HepG2 (cell line): ENCODE results near the gene MYL11. TPM values are rescaled to one million over a fixed set of nuclear protein-coding genes. Genes with fewer than 3 reads are reported as not detected.

ENCODE experiments used
- HMGXB3 ChIP-seq: sonication (generic); formaldehyde crosslinking; IDR thresholded peaks from 2 replicates; pipeline ENCODE4 v1.4.0; 2020; ENCODE audit warnings: missing genetic modification reagents, borderline replicate concordance
- ZNF124 ChIP-seq: sonication (generic); formaldehyde crosslinking; IDR thresholded peaks from 2 replicates; pipeline ENCODE4 v1.4.0; 2020; ENCODE audit warnings: missing genetic modification reagents
- polyA plus RNA-seq, 8 experiments: library from polyadenylated mRNA; depleted of rRNA in 3 of 8; stranded (reverse) in 7 of 8; unstranded in 1 of 8; fragments of >200 nt; fragmentation: Illumina TruSeq in 4 of 8; extraction: Trizol in 4 of 8; gene quantifications; 2 replicates each; pipeline versions ENCODE4 v1.2.1 to v1.2.3, GENCODE V29; 2011 to 2016; ENCODE audit warnings: low read depth in 4 of 8, missing spikeins in 1 of 8, mixed read lengths in 1 of 8; ENCODE audit not compliant: insufficient read depth in 1 of 8
- total RNA-seq, 5 experiments: library from RNA; depleted of rRNA; stranded (reverse); fragments of >200 nt; fragmentation: Illumina TruSeq; extraction: Trizol; gene quantifications; 2 replicates each; pipeline ENCODE4 v1.2.3, GENCODE V29; 2016; ENCODE audit warnings: low read depth in 1 of 5
- TF ChIP-seq, protein P1 (sequence below): sonication (generic); formaldehyde crosslinking; IDR thresholded peaks from 2 replicates; pipeline ENCODE4 v1.5.0; 2020; ENCODE audit warnings: mild to moderate bottlenecking, missing genetic modification reagents, moderate library complexity
- TF ChIP-seq, protein P2 (sequence below), 2 experiments: fragments of 450-650 bp in 1 of 2; sonication (generic) in 1 of 2; formaldehyde crosslinking in 1 of 2; IDR thresholded peaks; 2 replicates each; pipeline versions ENCODE4 v1.6.1 to v1.8.0; 2016 to 2022; ENCODE audit warnings: antibody characterized with exemption in 1 of 2, mild to moderate bottlenecking in 1 of 2, missing genetic modification reagents in 1 of 2

Gene MYL11
- total and polyA plus RNA-seq, 2 of the 13 experiments (the other 11 are each of a cell fraction or from before 2014, with no cell fraction given): not detected

GRCh38 chr16:30375864-30376263, 1.3 kb downstream of the MYL11 start (continued):
- TF ChIP-seq, protein P1, sequence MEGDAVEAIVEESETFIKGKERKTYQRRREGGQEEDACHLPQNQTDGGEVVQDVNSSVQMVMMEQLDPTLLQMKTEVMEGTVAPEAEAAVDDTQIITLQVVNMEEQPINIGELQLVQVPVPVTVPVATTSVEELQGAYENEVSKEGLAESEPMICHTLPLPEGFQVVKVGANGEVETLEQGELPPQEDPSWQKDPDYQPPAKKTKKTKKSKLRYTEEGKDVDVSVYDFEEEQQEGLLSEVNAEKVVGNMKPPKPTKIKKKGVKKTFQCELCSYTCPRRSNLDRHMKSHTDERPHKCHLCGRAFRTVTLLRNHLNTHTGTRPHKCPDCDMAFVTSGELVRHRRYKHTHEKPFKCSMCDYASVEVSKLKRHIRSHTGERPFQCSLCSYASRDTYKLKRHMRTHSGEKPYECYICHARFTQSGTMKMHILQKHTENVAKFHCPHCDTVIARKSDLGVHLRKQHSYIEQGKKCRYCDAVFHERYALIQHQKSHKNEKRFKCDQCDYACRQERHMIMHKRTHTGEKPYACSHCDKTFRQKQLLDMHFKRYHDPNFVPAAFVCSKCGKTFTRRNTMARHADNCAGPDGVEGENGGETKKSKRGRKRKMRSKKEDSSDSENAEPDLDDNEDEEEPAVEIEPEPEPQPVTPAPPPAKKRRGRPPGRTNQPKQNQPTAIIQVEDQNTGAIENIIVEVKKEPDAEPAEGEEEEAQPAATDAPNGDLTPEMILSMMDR (CRISPR knock-in tag): no peak
- TF ChIP-seq HMGXB3 (CRISPR knock-in tag) (no peak), ZNF124 (no peak)
- TF ChIP-seq, protein P2, sequence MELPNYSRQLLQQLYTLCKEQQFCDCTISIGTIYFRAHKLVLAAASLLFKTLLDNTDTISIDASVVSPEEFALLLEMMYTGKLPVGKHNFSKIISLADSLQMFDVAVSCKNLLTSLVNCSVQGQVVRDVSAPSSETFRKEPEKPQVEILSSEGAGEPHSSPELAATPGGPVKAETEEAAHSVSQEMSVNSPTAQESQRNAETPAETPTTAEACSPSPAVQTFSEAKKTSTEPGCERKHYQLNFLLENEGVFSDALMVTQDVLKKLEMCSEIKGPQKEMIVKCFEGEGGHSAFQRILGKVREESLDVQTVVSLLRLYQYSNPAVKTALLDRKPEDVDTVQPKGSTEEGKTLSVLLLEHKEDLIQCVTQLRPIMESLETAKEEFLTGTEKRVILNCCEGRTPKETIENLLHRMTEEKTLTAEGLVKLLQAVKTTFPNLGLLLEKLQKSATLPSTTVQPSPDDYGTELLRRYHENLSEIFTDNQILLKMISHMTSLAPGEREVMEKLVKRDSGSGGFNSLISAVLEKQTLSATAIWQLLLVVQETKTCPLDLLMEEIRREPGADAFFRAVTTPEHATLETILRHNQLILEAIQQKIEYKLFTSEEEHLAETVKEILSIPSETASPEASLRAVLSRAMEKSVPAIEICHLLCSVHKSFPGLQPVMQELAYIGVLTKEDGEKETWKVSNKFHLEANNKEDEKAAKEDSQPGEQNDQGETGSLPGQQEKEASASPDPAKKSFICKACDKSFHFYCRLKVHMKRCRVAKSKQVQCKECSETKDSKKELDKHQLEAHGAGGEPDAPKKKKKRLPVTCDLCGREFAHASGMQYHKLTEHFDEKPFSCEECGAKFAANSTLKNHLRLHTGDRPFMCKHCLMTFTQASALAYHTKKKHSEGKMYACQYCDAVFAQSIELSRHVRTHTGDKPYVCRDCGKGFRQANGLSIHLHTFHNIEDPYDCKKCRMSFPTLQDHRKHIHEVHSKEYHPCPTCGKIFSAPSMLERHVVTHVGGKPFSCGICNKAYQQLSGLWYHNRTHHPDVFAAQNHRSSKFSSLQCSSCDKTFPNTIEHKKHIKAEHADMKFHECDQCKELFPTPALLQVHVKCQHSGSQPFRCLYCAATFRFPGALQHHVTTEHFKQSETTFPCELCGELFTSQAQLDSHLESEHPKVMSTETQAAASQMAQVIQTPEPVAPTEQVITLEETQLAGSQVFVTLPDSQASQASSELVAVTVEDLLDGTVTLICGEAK (IDR thresholded peaks at IDR 0.05): no peak
- TF ChIP-seq, protein P2 (CRISPR knock-in tag; IDR thresholded peaks at IDR 0.05): no peak
- TF ChIP-seq, all 625 proteins: peak for 0
